Measurements from ENCODE around the gene USH2A.

USH2A gene

GRCh38 chr1:215617979-215618378 lies 805.3 kb downstream of the USH2A start:
- no peak for DNase-seq

- no peak for DNase-seq
These were observed 810.9 kb downstream of the USH2A start for GRCh38 chr1:215612391-215612790.

GRCh38 chr1:215608646-215609045 lies 814.6 kb downstream of the USH2A start:
- DNase-seq = no peak

GRCh38 chr1:215607412-215607811 lies 815.8 kb downstream of the USH2A start:
- no peak for DNase-seq

- DNase-seq = no peak
These were observed 816.6 kb downstream of the USH2A start for GRCh38 chr1:215606564-215607168.

- DNase-seq = no peak
These were observed 817.2 kb downstream of the USH2A start for GRCh38 chr1:215606036-215606435.

- no peak for DNase-seq
These were observed 818.1 kb downstream of the USH2A start for GRCh38 chr1:215605011-215605621.

GRCh38 chr1:215603319-215603718 lies 819.9 kb downstream of the USH2A start:
- DNase-seq = no peak

GRCh38 chr1:215601276-215601675 lies 822.0 kb downstream of the USH2A start:
- no peak for DNase-seq

GRCh38 chr1:215600867-215601266 lies 822.4 kb downstream of the USH2A start:
- no peak for DNase-seq

GRCh38 chr1:215600258-215600792 lies 822.9 kb downstream of the USH2A start:
- DNase-seq = no peak

- no peak for DNase-seq
These were observed 823.7 kb downstream of the USH2A start for GRCh38 chr1:215599418-215600074.

- no peak for DNase-seq
These were observed 825.3 kb downstream of the USH2A start for GRCh38 chr1:215597961-215598360.

GRCh38 chr1:215595231-215595630 lies 828.0 kb downstream of the USH2A start:
- no peak for DNase-seq

GRCh38 chr1:215594640-215595039 lies 828.6 kb downstream of the USH2A start:
- no peak for DNase-seq

- DNase-seq = no peak
These were observed 832.3 kb downstream of the USH2A start for GRCh38 chr1:215590779-215591491.

GRCh38 chr1:215589650-215590435 lies 833.4 kb downstream of the USH2A start:
- no peak for DNase-seq

- no peak for DNase-seq
These were observed 838.9 kb downstream of the USH2A start for GRCh38 chr1:215584389-215584788.

GRCh38 chr1:215583185-215583749 lies 840.0 kb downstream of the USH2A start:
- no peak for DNase-seq

GRCh38 chr1:215581896-215582295 lies 841.4 kb downstream of the USH2A start:
- no peak for DNase-seq
